Measurements from ENCODE around the gene SORBS1. TPM values are rescaled to one million over a fixed set of nuclear protein-coding genes. Genes with fewer than 3 reads are reported as not detected.

The SORBS1 gene
- total RNA-seq, 1 donor from 2014 or later = 58.2 TPM

DNA sequence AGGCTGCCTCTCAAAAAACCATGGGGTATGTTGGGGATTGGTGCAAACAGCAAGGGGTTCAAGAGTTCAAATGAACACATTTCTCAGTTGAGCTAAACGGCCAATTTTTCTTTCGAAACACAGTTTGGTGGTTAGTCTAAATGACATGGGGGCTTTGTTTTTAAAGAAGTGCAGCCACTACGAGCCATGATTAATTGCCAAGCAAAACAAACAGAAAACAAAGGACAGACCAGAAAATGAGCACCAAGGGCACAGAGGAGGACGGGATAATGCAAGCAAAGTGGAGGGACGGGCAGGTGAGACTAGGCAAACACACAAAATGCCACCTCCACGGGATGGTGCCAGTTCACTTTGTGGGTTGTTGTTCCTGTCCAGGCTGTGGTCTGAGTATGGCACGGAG is 205.9 kb downstream of the SORBS1 start:
- Histone ChIP-seq H3K27me3 (ENCODE audit: low read depth) (no peaks in the 10 kb centered on the region), H3K4me3 (no peak overlapping the region), H3K4me1 (peaks cover 25% of the 10 kb centered on the region), H3K27ac (no peak overlapping the region), H3K9me3 (no peaks in the 10 kb centered on the region), H3K36me3 (peaks cover 24% of the 10 kb centered on the region)
- intact Hi-C loops (cut with DNase I) = no loop called here
- DNase-seq (no peak), ATAC-seq (no peak)
- TF ChIP-seq CTCF (IDR thresholded peaks at IDR 0.05) = no peak

GRCh38 chr10:95354110-95354509 is 207.1 kb downstream of the SORBS1 start:
- Histone ChIP-seq H3K4me3 (no peak overlapping the region), H3K36me3 (peaks cover 24% of the 10 kb centered on the region), H3K9me3 (no peaks in the 10 kb centered on the region), H3K4me1 (peaks cover 19% of the 10 kb centered on the region), H3K27ac (no peak overlapping the region), H3K27me3 (ENCODE audit: low read depth) (no peaks in the 10 kb centered on the region)
- TF ChIP-seq CTCF (IDR thresholded peaks at IDR 0.05) = no peak
- DNase-seq = no peak
- intact Hi-C loops (cut with DNase I) = no loop called here
- ATAC-seq = no peak

- TF ChIP-seq CTCF (IDR thresholded peaks at IDR 0.05) = no peak
- DNase-seq = no peak
- peaks cover 24% of the 10 kb centered on the region for H3K36me3 ChIP-seq
- no peak for ATAC-seq
- peaks cover 19% of the 10 kb centered on the region for H3K4me1 ChIP-seq
- no peak overlapping the region for H3K27ac ChIP-seq
- no peaks in the 10 kb centered on the region for H3K27me3 ChIP-seq (ENCODE audit: low read depth)
- no peaks in the 10 kb centered on the region for H3K9me3 ChIP-seq
- intact Hi-C loops (cut with DNase I) = no loop called here
- no peak overlapping the region for H3K4me3 ChIP-seq
Measured at GRCh38 chr10:95353123-95353522, 208.0 kb downstream of the SORBS1 start.

DNA sequence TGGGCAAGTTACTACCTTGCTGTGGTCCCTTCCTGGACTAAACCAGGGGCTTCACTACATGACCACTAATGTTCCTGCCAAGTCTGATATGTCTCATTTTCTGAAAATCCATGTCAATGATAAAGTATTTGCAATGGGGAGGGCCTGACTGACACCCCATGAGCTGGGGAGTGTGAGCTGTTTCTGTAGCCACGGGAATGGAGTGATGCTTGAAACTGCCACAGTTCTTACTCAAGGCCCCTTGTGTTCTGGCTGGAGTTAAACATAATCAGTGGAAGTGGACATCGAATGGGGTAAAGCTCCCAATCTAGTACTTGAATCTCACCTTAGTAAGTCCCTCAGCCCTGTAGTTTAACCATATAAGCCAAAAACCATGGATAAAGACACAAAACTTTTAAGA is 208.5 kb downstream of the SORBS1 start:
- TF ChIP-seq CTCF (IDR thresholded peaks at IDR 0.05) = no peak
- Histone ChIP-seq H3K4me1 (peaks cover 19% of the 10 kb centered on the region), H3K36me3 (peaks cover 24% of the 10 kb centered on the region), H3K27me3 (ENCODE audit: low read depth) (no peaks in the 10 kb centered on the region), H3K4me3 (no peak overlapping the region), H3K27ac (no peak overlapping the region), H3K9me3 (no peaks in the 10 kb centered on the region)
- ATAC-seq (no peak), DNase-seq (no peak)
- intact Hi-C loops (cut with DNase I) = no loop called here

DNA sequence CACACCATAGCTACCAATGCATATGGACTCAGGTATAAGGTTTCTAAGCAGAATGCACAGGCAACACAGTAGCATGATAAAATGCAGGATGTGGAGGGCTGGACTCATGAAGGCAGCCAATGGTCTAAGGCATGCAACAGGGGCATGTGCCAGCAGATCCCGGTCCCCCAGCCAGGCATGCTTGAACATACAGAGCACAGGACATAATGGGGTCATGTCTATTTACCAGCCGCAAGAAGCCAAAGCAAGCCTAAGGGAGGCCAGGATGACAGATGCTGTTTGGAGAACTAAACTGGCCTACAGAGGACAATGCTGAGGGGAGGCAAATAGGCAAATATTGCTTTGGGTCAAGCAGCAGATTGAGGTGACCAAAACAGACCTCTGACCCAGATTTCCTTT is 210.3 kb downstream of the SORBS1 start:
- ATAC-seq (peak; percentile 25 to 38), DNase-seq (no peak)
- H3K27ac ChIP-seq = peak overlapping the region; percentile 66
- intact Hi-C loops (cut with DNase I) = no loop called here
- peaks cover 19% of the 10 kb centered on the region for H3K4me1 ChIP-seq
- no peaks in the 10 kb centered on the region for H3K27me3 ChIP-seq (ENCODE audit: low read depth)
- no peaks in the 10 kb centered on the region for H3K9me3 ChIP-seq
- H3K4me3 ChIP-seq = no peak overlapping the region
- no peak for TF ChIP-seq CTCF (IDR thresholded peaks at IDR 0.05)
- H3K36me3 ChIP-seq = peaks cover 21% of the 10 kb centered on the region

All from lower lobe of right lung (tissue), 2 donors.